GM19023 (cell line): ENCODE results near the gene KIF27.
"Not testable (repeated sequence)": the region's sequence is repeated elsewhere in the genome, so short reads cannot be mapped to it uniquely, and the experiment has no call there.

Experiments used
- ATAC-seq: cut with Tn5 transposase; IDR thresholded peaks from one replicate; pipeline ENCODE4 v1.9.1; 2021; ENCODE audit warnings: mild to moderate bottlenecking, moderate library complexity; ENCODE audit not compliant: unreplicated experiment

Gene KIF27

DNA sequence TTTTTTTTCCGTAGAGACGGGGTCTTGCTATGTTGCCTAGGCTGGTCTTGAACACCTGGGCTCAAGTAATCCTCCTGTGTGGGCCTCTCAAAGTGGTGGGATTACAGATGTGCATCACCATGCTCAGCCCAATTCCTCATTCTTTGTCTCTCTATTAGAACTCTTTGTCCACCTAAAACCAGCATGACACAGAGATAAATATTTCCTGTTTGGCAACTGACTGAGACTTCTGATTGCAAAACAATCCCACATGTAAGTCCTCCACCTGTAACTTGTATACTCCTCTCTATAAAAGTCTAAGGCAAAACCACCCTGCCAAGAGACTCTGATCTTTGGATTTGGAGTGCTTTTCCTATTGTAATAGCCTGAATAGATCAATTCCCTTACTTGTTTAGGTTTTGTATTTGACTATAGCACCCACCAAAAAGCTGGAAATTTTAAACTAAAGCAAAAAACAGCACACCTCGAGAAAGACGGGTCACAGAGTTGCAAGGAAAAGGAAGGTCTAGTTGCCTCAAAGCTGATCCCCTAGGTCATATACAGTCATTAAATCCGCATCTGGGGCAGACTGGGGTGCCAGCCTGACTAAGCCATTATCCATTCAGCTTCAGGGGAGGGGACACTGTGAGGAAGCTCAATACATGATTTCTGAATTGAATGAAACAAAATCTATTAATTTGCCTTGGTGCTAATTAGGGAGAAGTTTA lies 13.5 kb upstream of the KIF27 start:
- ATAC-seq: no peak

DNA sequence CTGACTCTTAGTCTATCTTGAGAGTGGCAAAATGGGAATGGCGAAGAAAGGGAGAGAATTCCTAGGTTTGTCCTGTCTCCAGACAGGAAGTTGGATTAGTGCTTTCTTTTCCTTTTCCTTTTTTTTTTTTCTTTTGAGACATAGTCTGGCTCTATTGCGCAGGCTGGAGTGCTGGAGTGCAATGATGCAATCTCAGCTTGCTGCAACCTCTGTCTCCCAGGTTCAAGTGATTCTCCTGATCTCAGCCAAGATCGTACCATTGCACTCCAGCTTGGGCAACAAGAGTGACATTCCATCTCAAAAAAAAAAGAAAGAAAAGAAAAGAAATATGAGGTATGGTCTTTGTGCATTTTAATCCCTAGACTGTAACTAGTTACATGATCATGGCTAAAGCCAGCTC lies 12.6 kb upstream of the KIF27 start:
- ATAC-seq: no peak

DNA sequence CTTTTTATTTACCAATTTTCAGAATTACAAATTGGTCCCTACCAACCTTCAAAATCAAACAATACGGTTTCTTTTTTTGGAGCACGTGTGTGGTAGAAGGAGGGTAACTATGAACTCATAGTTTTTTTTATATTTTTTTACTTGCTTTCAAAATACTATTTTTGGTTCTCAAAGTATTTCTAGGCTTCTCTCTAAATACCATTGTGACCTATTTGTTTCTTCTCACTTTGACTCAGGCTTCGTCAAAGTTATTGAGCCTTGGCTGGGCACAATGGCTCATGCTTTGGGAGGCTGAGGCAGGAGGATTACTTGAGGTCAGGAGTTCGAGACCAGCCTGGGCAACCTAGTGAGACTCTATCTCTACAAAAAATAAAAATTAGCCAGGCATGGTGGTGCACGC lies 11.6 kb upstream of the KIF27 start:
- no peak for ATAC-seq

DNA sequence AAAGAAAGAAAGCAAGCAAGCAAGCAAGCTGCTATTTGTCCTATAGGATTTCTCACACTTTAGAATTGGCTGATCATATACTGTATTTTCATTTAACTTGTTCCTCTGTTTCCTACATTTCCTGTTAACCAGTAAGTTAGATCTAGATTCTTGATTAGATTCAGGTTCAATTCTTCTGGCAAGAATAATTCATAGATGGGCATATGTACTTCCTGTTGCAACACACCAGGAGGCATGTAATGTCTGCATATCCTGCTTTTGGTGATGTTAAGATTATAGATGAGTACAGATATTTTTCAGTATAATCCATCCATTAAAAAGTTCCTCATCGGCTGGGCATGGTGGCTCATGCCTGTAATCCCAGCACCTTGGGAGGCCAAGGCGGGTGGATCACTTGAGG lies 10.8 kb upstream of the KIF27 start:
- no peak for ATAC-seq

DNA sequence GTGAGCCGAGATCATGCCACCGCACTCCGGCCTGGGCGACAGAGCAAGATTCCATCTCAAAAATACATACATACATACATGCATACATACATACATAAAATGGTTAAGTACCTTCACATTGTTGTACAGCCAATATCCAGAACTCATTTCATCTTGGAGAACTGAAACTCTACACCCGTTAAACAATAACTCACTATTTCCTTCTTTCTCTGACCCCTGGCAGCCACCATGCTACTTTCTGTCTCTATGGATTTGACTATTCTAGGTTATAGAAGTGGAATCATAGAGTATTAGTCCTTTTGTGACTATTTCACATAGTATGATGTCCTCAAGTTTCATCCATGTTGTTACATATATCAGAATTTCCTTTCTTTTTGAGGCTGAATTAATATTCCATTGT lies 9.6 kb upstream of the KIF27 start:
- no peak for ATAC-seq

DNA sequence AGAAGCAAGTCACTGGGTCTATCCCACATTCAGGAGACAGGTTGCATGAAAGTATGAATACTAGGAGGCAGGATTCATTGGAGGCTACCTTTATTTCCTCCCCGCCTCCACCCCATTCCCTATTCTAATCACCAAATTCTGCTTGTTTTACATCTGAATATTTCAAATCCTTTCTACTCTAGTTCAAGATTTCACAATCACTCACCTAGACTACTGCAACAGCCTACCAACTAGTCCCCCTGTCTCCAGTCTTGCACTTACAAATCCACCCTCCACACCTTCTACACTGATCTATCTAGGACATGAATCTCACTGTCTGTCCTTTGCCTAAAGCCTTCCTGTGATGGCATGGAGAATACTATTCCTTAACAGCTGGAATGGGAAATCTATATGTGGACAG lies 6.4 kb upstream of the KIF27 start:
- no peak for ATAC-seq

DNA sequence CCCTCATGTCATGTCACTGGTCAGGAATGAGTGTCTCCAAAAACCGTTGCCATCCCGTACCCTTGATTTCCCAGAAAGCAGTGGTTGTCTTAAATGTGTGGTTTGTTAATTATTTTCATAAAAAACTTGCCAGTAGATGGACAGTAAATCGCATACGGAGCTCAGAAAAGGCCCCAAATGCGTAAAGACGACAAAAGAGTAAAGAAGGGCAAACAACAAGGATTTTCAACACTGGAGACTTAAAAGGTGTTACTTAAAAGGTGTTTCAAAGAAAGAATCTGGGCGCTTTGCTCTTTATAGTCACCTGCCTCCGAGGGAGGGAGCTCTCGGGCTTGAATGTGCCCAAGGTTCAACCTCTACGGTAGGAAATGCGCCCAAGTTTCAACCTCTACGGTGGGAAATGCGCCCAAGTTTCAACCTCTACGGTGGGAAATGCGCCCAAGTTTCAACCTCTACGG lies 734 bp downstream of the KIF27 start:
- ATAC-seq: peak; percentile 23

DNA sequence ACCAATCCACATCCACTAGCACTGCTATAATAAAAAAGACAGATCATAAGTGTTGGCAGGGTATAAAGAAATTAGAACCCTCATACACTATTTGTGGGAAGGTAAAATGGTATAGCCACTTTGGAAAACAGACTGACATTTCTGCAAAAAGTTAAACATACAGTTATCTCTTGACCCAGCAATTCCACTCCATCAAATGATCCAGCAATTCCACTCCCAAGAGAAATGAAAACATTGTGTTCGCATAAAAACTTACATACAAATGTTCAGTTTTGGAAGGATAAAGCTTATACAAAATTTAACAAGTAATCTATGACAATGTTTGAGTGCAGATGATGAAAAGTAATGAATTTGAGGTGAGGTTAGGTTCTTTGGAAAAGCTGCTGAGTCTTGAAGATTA lies 2.1 kb downstream of the KIF27 start:
- no peak for ATAC-seq

DNA sequence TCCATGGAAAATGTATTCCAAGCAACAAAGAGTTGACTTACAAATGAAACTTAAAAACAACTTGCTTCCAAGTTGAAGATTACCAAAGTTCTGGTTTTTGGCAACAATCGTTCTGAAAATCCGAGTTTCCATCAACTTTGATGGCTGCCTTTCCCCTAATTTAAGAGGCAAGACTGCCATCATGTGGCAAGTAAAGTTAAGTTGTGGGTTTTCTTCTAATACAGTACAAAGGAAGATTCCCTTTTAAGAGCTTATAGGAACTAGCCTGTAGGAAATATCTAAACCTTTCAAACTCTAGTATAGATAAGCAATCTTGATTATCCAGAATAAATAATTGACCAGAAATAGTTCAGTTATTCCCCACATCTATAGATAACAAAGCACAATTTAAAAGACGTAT lies 9.0 kb downstream of the KIF27 start:
- ATAC-seq: not testable (repeated sequence)

DNA sequence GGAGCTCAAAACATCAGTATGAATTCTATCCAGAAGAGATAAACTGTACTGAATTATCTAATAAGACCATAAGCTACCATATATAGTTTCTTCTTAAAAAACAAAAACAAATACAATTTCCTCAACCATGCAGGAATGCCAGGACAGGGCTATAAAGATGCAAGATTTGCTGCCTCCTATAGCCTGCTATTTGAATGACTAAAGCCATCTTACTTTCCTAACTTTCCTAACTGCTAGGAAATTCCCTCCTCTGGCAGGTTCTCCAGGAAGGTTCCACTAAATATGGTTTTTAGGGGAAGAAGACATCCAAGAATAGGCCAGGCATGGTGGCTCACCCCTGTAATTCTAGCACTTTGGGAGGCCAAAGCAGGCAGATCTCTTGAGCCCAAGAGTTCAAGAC lies 15.1 kb downstream of the KIF27 start:
- ATAC-seq: no peak

DNA sequence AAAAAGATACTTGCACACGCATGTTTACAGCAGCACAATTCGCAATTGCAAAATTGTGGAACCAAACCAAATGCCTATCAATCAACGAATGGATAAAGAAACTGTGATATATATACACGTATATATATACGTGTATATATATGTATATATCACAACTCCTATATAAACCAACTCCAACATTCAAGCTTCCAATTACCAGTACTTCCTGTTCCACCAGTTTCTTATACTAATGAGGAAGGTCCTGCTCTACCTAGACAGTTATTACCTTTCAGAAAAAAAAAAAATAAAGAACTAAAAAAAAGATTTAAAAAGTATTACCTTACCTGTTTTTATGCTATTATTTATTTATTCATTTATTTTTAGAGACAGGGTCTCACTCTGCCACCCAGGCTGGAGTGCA lies 20.6 kb downstream of the KIF27 start:
- not testable (repeated sequence) for ATAC-seq

DNA sequence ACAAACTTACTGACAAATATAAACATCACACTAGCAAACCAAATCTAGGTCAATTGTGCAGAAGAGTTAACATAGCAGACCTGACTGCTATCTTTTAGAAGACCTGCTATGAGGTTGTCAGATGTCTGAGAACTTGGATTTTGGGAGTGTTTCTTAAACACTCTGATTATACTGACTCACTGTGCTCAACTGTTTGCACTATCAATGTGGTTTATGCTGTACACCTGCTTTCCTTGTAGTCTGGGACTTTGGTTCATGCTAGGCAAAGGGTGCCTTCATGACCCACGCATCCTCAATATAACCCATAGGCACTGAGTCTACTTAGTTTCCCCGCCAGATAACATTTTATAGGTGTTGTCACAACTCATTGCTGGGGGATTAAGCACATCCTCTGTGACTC lies 26.9 kb downstream of the KIF27 start:
- not testable (repeated sequence) for ATAC-seq

DNA sequence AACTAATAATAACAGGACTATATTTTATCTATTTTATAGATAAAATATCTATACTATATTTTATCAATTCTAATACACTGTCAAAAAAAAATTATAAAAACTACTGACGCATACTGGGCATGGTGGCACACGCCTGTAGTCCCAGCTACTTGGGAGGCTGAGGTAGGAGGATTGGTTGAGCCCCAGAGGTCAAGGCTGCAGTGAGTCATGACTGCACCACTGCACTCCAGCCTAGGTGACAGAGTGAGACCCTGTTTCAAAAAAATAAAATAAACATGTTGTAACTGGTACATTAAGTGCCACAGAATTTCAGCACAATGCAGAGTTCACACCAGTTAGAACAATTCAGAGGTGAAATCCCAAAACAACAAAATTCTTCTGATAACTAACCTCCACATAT lies 34.7 kb downstream of the KIF27 start:
- ATAC-seq: not testable (repeated sequence)

DNA sequence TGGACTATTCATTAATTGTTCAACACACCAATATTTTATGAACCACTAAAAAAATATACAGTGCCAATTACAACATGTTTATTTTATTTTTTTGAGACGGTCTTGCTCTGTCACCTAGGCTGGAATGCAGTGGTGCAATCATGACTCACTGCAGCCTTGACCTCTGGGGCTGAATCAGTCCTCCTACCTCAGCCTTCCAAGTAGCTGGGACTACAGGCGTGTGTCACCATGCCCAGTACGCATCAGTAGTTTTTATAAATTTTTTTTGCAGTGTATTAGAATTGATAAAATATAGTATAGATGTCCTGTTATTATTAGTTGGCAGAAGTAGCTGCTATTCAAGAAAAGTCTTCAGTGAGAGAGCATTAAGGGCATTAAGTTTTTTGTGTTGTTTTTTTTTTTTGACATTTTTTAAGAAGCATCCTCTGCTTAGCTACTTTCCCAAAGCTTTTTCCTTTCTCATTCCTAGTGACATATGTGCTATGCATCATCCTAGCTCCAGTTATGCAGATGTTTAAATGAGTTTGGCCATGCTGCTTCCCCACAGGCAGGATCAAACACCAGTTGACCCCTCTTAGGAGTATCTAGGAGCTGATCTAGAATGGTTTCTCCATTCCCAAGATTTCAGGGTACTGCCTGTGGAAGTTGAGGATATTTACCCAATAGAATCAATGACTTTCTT lies 35.5 kb downstream of the KIF27 start:
- not testable (repeated sequence) for ATAC-seq

DNA sequence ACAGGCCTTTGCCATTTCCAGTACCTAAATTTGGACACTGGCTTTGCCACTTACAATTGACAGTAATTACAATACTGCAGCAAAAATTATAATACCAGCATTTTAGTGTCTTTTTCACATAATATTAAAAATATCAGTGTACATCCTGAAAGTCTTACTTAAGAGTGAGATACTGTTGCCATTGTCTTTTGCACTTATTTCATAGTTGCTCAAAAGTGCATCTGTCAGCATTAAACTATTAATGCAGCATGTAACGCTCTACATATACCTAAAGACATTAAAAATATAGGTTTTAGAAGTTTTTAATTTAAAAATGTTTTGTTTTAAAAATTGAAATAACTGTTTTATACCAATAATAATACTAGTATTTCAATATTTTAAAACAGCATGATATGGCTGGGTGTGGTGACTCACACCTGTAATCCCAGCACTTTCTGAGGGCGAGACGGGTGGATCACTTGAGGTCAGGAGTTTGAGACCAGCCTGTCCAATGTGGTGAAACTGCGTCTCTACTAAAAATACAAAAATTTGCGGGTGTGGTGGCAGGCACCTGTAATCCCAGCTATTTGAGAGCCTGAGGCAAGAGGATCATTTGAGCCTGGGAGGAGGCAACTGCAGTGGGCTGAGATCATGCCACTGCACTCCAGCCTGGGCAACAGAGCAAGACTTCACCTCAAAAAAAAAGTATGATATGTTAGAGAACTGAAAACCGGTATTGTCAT lies 39.4 kb downstream of the KIF27 start:
- not testable (repeated sequence) for ATAC-seq

DNA sequence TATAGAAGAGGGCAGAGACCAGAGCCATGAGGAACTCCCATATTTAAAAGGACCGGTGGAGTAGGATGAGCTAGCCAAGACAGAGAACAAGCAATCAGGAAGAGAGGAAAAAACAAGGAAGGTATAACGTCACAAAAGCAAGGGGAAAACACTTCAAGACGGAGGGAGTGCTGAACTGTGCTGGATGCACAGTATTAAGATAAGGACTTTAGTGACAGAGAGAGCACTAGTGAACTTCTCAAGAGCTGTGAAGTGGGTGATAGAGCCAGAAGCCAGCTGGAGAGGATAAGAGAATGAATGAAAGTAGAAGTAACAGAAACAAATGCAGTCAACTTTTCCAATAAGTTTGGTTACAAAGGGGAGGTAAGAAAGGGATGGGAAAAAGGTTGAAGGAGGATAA lies 45.7 kb downstream of the KIF27 start:
- not testable (repeated sequence) for ATAC-seq

DNA sequence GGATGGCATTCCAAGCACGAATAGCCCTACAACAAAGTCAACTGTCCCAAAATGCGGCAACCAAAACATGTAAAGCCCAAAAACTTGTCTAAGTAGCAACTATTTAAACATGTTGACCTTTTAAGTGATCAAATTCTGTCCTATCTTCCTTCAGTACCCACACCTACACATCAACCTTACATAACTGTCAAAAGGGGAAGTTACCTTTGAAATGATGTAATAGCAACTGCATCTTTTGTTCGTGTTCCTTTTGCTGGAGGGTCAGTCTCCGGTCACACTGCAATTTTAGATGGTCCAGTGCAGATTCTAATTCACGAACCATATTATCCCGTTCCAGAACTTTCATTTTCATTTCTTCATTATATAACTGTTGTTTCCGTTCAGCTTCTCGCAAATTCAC lies 71.3 kb downstream of the KIF27 start:
- not testable (repeated sequence) for ATAC-seq

DNA sequence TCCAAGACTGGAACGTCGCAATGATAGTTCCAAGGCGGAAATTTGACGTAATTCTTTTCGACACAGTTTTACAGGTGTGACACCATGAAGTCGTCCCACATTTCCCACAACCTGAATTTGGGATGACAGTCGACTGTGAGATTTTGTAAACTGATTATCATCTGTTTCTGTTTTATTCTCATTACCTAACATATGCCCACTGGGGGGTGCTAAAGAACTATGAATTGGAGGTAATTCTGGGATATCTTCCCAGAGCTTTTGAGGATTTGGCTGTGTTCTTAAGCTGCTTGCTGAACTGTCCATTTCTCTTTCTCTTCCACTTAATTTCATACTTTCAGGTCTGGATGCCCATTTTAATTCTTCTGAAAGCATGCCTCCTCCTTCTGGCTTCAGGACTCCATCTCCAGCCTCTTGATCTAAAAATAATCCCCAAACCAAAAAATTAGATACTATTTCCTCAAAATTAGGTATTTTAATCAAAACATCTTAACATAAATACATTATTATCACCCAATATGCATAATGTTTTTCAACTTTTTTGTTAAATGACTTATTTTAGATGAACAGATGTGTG lies 84.1 kb downstream of the KIF27 start:
- not testable (repeated sequence) for ATAC-seq

DNA sequence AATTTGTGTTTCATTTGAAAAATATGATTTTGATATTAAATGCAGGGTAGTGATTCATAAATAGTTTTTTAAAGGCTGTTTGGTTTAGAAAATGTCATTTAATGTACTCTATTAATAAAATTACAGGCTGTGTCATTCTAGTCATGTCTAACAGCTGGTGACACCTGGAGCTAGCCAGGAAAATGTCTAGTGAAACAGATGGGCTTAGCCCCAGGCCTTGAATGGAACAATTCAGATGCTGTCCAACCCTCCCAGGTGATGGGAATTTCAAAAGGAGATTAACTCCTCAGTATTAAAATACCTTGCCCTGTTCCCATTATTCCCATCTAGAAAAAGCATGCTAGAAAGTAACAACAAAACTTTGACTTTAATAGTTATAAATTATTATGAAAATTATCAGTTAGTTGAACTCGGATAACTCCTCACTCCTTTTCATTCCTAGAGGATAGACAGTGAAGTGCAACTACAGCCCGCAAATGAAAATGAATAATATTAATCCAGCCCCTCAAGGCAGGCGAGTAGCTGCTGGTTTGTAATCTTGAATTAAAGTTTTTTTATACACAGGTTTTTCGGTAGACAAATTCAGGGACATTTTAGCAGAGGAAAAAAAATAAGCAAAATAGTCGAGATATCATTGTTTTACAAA lies 90.7 kb downstream of the KIF27 start:
- ATAC-seq: not testable (repeated sequence)

DNA sequence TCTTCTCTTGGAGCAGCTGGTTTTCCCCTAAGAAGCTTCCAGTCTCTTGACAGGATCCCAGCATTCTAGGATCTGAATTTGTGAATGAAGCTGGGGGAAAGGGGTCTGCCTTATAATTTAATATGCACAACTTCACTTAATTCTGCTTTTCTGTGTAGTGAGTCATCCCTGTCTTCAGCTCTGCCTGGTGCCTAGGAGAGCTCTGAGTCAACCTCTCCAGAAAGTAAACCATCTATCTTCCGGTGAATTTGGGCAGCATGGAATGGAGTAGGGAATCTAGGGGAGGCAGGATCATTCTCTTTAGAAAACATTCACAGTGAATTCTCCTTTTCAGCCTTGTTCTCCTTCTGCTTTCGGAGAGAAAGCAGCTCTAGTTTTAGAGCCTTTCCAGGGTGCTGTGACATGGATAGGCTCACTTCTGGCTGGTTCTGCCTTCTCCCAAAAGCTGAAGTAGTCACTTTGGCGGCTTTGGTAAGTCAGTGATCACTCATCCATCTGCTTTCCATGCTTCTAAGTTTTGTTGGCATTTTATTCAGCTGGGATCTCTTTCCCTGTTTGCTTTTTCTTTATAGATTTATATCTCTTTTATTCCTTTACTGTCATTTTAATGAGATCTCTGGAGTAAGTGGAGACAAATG lies 96.1 kb downstream of the KIF27 start:
- ATAC-seq: not testable (repeated sequence)
